Measurements from ENCODE around the gene RIC3. TPM values are rescaled to one million over a fixed set of nuclear protein-coding genes. Genes with fewer than 3 reads are reported as not detected.

The RIC3 gene
- total RNA-seq, 4 donors from 2014 or later: 3.3 to 43.0 (median 12.5) TPM

DNA sequence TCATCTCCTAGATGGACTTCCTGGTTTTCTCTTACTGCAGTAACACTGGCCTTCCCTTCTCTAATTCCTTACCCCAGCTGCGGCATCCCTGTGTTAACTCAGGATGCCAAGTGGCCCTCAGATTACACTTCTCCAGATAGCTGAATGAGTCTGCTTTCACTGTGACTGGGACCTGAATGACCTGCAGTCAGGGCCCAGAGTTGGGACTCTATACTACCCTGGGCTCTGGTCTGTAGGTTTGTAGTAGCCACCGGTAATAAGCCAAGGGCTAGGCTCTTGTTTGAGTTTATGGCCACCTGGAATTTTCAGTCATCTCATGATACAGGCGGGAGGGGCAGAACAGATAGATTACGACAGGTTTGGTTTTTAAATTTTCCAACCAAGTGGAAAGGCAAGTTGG lies 63.7 kb downstream of the RIC3 start:
- Histone ChIP-seq H3K27ac (no peak overlapping the region), H3K9me3 (no peaks in the 10 kb centered on the region), H3K4me3 (no peak overlapping the region), H3K36me3 (no peaks in the 10 kb centered on the region), H3K4me1 (no peaks in the 10 kb centered on the region), H3K27me3 (no peaks in the 10 kb centered on the region)
- DNase-seq: no peak
- TF ChIP-seq POLR2A (IDR thresholded peaks at IDR 0.05) (no peak), EP300 (IDR thresholded peaks at IDR 0.05; ENCODE audit: low read depth) (no peak), POLR2AphosphoS5 (IDR thresholded peaks at IDR 0.05) (no peak)
- TF ChIP-seq, protein P1, sequence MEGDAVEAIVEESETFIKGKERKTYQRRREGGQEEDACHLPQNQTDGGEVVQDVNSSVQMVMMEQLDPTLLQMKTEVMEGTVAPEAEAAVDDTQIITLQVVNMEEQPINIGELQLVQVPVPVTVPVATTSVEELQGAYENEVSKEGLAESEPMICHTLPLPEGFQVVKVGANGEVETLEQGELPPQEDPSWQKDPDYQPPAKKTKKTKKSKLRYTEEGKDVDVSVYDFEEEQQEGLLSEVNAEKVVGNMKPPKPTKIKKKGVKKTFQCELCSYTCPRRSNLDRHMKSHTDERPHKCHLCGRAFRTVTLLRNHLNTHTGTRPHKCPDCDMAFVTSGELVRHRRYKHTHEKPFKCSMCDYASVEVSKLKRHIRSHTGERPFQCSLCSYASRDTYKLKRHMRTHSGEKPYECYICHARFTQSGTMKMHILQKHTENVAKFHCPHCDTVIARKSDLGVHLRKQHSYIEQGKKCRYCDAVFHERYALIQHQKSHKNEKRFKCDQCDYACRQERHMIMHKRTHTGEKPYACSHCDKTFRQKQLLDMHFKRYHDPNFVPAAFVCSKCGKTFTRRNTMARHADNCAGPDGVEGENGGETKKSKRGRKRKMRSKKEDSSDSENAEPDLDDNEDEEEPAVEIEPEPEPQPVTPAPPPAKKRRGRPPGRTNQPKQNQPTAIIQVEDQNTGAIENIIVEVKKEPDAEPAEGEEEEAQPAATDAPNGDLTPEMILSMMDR (IDR thresholded peaks at IDR 0.05): no peak
- WGBS, 2 donors (ENCODE audit: low coverage in 1 of 2): 80 to 84% methylated on average over 1 to 4 of the region's 4 CpGs
- in situ Hi-C loops (cut with MboI; ENCODE audit: low pct_ligation_motif_present in 1 of 4, low pct_unique_long_range_greater_than_20kb in 1 of 4, low sequenced_read_pairs in 3 of 4): no loop called here
- intact Hi-C loops (cut with DNase I; ENCODE audit: low total_unique reads): no loop called here

DNA sequence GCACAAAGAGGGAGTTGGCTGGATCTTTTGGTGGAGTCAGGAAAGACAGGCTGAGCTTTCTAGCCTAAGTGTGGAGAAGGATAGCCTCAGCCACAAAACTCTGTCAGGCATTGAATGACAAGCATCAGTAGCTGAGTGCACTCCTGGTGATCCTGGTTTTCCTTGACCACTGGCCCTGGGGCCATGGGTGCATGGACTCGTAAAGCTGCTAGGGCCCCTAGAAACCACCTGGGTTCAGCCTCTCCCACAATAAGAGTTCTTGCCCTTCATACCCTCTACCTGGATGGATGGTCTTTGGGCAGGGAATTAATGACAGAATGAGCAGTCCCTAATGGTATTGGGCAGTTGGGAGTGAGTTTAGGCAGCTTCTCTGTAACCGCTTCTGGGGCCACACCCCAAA lies 64.9 kb downstream of the RIC3 start:
- no peak overlapping the region for H3K27ac ChIP-seq
- no peaks in the 10 kb centered on the region for H3K36me3 ChIP-seq
- H3K4me1 ChIP-seq: no peaks in the 10 kb centered on the region
- in situ Hi-C loops (cut with MboI; ENCODE audit: low pct_ligation_motif_present in 1 of 4, low pct_unique_long_range_greater_than_20kb in 1 of 4, low sequenced_read_pairs in 3 of 4) (loop anchor here in 1 of 4 donors (5.0 kb wide), 1 partner anchor 72 kb away; no protein-coding TSS in a partner anchor), intact Hi-C loops (cut with DNase I; ENCODE audit: low total_unique reads) (no loop called here)
- 90 to 100% methylated on average over 1 to 2 of the region's 2 CpGs for WGBS, 2 donors (ENCODE audit: low coverage in 1 of 2)
- no peak for DNase-seq
- no peak overlapping the region for H3K4me3 ChIP-seq
- TF ChIP-seq POLR2A (IDR thresholded peaks at IDR 0.05): no peak
- TF ChIP-seq, protein P1 (IDR thresholded peaks at IDR 0.05): no peak
- TF ChIP-seq POLR2AphosphoS5 (IDR thresholded peaks at IDR 0.05): no peak
- no peak for TF ChIP-seq EP300 (IDR thresholded peaks at IDR 0.05; ENCODE audit: low read depth)
- no peaks in the 10 kb centered on the region for H3K27me3 ChIP-seq
- no peaks in the 10 kb centered on the region for H3K9me3 ChIP-seq

DNA sequence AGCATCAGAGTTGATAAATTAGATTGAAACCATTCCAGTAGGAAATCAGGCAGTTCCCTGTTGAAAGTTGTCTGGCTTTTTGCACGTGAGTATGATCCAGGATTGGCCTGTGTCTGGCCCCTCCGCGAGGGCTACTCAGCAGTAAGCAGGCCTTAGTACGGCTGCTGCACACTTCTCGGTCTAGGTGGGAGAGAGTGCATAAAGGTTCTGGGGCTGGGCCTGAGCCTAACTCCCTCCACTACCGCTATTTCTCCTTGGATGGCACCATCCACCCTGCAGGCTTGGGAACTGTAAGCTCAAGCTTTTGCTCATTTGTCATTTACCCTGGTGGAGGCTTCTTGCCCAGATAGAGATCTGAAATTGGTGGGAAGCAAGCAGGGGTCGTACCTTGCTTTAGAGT lies 65.9 kb downstream of the RIC3 start:
- 88 to 90% methylated on average over 1 to 7 of the region's 7 CpGs for WGBS, 2 donors (ENCODE audit: low coverage in 1 of 2)
- Histone ChIP-seq H3K4me3 (no peak overlapping the region), H3K9me3 (no peaks in the 10 kb centered on the region), H3K27me3 (no peaks in the 10 kb centered on the region), H3K27ac (no peak overlapping the region), H3K4me1 (no peaks in the 10 kb centered on the region), H3K36me3 (no peaks in the 10 kb centered on the region)
- DNase-seq: no peak
- in situ Hi-C loops (cut with MboI; ENCODE audit: low pct_ligation_motif_present in 1 of 4, low pct_unique_long_range_greater_than_20kb in 1 of 4, low sequenced_read_pairs in 3 of 4) (loop anchor here in 1 of 4 donors (5.0 kb wide), 1 partner anchor 71 kb away; no protein-coding TSS in a partner anchor), intact Hi-C loops (cut with DNase I; ENCODE audit: low total_unique reads) (no loop called here)
- TF ChIP-seq POLR2AphosphoS5 (IDR thresholded peaks at IDR 0.05): no peak

DNA sequence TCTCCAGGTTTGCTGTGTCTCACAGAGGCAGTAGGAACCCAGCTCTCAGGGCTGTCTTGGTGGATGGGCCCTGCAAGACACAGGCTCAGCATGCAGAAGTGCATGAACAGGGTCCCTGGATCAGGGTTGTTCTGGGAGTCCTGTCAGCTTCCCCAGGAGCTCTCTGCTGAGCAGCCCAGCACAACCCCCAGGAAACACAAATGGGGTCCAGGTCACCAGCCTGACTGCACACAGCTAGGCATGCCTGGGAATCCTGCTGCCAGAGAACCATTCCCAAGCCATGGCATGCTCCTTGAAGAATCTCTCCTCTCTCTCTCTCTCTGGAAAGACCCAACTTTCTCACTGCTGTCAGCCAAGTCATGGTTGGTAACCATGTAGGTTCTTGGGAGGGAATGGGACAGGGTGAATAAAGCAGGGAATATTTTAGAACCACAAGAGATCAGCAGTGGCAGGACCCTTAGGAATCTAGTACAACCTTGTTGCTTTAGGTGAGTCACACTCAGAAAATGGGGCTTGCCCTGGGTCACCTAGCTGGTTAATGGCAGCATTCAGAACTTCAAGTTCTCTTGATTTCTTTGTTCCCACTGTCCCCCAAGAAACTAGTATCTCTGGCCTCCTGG lies 66.4 kb downstream of the RIC3 start:
- no peaks in the 10 kb centered on the region for H3K4me1 ChIP-seq
- intact Hi-C loops (cut with DNase I; ENCODE audit: low total_unique reads) (no loop called here), in situ Hi-C loops (cut with MboI; ENCODE audit: low pct_ligation_motif_present in 1 of 4, low pct_unique_long_range_greater_than_20kb in 1 of 4, low sequenced_read_pairs in 3 of 4) (loop anchor here in 1 of 4 donors (5.0 kb wide), 1 partner anchor 70 kb away; no protein-coding TSS in a partner anchor)
- H3K4me3 ChIP-seq: no peak overlapping the region
- no peak for DNase-seq
- H3K27ac ChIP-seq: no peak overlapping the region
- H3K9me3 ChIP-seq: no peaks in the 10 kb centered on the region
- H3K36me3 ChIP-seq: no peaks in the 10 kb centered on the region
- TF ChIP-seq POLR2AphosphoS5 (IDR thresholded peaks at IDR 0.05) (no peak), POLR2A (IDR thresholded peaks at IDR 0.05) (no peak), EP300 (IDR thresholded peaks at IDR 0.05; ENCODE audit: low read depth) (no peak)
- TF ChIP-seq, protein P1 (IDR thresholded peaks at IDR 0.05): no peak
- H3K27me3 ChIP-seq: no peaks in the 10 kb centered on the region

DNA sequence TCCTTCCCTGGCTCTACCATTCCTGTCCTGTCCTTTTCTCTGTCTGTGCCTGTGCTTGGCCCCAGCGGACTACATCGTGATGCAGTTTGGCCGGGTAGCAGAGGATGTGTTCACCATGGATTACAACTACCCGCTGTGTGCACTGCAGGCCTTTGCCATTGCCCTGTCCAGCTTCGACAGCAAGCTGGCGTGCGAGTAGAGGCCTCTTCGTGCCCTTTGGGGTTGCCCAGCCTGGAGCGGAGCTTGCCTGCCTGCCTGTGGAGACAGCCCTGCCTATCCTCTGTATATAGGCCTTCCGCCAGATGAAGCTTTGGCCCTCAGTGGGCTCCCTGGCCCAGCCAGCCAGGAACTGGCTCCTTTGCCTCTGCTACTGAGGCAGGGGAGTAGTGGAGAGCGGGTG lies 67.4 kb downstream of the RIC3 start:
- intact Hi-C loops (cut with DNase I; ENCODE audit: low total_unique reads): no loop called here
- no peaks in the 10 kb centered on the region for H3K4me1 ChIP-seq
- in situ Hi-C loops (cut with MboI; ENCODE audit: low pct_ligation_motif_present in 1 of 4, low pct_unique_long_range_greater_than_20kb in 1 of 4, low sequenced_read_pairs in 3 of 4): loop anchor here in 1 of 4 donors (5.0 kb wide), 1 partner anchor 69 kb away; no protein-coding TSS in a partner anchor
- H3K36me3 ChIP-seq: no peaks in the 10 kb centered on the region
- no peak overlapping the region for H3K4me3 ChIP-seq
- no peak overlapping the region for H3K27ac ChIP-seq
- 93% methylated on average over 3 to 11 of the region's 11 CpGs for WGBS, 2 donors (ENCODE audit: low coverage in 1 of 2)
- H3K9me3 ChIP-seq: no peaks in the 10 kb centered on the region
- DNase-seq: no peak
- H3K27me3 ChIP-seq: no peaks in the 10 kb centered on the region
- TF ChIP-seq POLR2AphosphoS5 (IDR thresholded peaks at IDR 0.05): no peak
- TF ChIP-seq POLR2A (IDR thresholded peaks at IDR 0.05): no peak
- TF ChIP-seq, protein P1 (IDR thresholded peaks at IDR 0.05): no peak
- no peak for TF ChIP-seq EP300 (IDR thresholded peaks at IDR 0.05; ENCODE audit: low read depth)
